ENCODE results near the gene TMEM185A.
"Not testable (repeated sequence)": the region's sequence is repeated elsewhere in the genome, so short reads cannot be mapped to it uniquely, and the experiment has no call there.

DNA sequence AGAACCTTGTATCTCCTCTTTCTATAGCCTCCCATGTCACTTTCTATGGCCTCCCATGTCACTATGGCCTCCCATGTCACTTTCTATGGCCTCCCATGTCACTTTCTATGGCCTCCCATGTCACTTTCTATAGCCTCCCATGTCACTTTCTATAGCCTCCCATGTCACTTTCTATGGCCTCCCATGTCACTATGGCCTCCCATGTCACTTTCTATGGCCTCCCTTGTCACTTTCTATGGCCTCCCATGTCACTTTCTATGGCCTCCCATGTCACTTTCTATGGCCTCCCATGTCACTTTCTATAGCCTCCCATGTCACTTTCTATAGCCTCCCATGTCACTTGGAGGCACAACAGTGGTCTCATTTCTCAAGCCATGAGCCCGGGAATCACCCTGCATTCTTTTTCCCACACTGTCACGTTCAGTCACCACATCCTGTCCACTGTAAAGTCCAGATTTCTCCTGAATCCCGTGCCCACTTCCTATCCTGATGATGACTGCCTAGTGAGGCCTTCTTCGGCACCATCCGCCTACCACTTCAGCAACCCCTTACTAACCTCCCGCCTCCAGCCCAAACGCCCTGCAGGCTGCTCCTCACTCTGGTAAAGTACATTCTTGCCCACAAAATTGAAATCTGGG lies 26.2 kb downstream of the TMEM185A start:
- TF ChIP-seq, protein P1, sequence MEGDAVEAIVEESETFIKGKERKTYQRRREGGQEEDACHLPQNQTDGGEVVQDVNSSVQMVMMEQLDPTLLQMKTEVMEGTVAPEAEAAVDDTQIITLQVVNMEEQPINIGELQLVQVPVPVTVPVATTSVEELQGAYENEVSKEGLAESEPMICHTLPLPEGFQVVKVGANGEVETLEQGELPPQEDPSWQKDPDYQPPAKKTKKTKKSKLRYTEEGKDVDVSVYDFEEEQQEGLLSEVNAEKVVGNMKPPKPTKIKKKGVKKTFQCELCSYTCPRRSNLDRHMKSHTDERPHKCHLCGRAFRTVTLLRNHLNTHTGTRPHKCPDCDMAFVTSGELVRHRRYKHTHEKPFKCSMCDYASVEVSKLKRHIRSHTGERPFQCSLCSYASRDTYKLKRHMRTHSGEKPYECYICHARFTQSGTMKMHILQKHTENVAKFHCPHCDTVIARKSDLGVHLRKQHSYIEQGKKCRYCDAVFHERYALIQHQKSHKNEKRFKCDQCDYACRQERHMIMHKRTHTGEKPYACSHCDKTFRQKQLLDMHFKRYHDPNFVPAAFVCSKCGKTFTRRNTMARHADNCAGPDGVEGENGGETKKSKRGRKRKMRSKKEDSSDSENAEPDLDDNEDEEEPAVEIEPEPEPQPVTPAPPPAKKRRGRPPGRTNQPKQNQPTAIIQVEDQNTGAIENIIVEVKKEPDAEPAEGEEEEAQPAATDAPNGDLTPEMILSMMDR (conservative IDR thresholded peaks at IDR 0.05 in 1 of 2, IDR thresholded peaks at IDR 0.05 in 1 of 2; ENCODE audit: low read depth in 1 of 2, low read length in 2 of 2): not testable (repeated sequence)
- TF ChIP-seq EZH2 (IDR thresholded peaks at IDR 0.05; ENCODE audit: low read length, missing control alignments): not testable (repeated sequence)
